ENCODE measurements around the gene ST3GAL5. TPM values are rescaled to one million over a fixed set of nuclear protein-coding genes. Genes with fewer than 3 reads are reported as not detected.

Gene ST3GAL5
- total and polyA plus RNA-seq, 8 donors: 58.4 to 108 (median 93.9) TPM

DNA sequence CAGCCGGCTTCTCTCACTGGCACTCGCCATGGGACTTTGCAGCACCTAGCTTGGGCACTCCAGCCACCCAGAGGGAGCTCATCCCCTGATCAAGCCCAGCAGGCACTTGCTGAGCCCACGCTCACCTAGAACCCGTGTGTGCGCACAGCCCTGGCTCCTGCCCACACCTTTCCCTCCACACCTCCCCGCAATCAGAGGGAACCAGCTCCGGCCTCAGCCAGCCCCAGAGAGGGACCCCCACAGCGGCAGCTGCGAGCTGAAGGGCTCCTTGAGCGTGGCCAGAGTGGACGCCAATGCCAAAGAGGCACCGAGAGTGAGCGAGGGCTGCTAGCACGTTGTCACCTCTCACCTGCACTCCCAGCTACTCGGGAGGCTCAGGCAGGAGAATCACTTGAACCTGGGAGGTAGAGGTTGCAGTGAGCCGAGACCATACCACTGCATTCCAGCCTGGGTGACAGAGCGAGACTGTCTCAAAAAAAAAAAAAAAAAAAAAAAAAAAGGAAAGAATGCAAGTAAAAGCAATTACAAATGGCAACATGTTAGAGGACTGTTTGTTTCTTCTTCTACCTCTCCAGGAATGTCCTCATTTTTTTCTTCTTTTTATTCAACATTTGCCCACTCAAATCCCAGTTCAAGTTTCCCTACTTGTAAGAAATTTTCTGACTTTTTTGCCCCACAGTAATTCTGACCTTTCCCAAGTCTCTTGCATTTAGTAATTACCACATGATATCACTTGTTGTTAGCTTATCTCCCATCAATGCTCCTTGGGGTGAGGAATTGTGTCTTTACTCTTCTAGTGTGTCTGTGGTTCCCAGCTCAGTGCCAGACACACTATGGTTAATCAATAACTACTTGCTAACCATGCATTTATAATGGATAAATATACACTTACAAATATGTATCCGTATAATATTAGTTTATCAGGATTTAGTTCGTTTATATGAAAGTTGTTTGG lies 40.6 kb upstream of the ST3GAL5 start:
- H3K9me3 ChIP-seq: no peaks in the 10 kb centered on the region
- intact Hi-C loops (cut with DNase I): no loop called here
- ATAC-seq (no peak), DNase-seq (no peak)
- H3K36me3 ChIP-seq: no peaks in the 10 kb centered on the region
- peaks cover 0 to 3% of the 10 kb centered on the region in 2 donors for H3K4me1 ChIP-seq
- H3K27ac ChIP-seq: no peak overlapping the region
- TF ChIP-seq, protein P1, sequence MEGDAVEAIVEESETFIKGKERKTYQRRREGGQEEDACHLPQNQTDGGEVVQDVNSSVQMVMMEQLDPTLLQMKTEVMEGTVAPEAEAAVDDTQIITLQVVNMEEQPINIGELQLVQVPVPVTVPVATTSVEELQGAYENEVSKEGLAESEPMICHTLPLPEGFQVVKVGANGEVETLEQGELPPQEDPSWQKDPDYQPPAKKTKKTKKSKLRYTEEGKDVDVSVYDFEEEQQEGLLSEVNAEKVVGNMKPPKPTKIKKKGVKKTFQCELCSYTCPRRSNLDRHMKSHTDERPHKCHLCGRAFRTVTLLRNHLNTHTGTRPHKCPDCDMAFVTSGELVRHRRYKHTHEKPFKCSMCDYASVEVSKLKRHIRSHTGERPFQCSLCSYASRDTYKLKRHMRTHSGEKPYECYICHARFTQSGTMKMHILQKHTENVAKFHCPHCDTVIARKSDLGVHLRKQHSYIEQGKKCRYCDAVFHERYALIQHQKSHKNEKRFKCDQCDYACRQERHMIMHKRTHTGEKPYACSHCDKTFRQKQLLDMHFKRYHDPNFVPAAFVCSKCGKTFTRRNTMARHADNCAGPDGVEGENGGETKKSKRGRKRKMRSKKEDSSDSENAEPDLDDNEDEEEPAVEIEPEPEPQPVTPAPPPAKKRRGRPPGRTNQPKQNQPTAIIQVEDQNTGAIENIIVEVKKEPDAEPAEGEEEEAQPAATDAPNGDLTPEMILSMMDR (IDR thresholded peaks at IDR 0.05): no peak
- H3K27me3 ChIP-seq: no peaks in the 10 kb centered on the region
- no peak overlapping the region for H3K4me3 ChIP-seq

DNA sequence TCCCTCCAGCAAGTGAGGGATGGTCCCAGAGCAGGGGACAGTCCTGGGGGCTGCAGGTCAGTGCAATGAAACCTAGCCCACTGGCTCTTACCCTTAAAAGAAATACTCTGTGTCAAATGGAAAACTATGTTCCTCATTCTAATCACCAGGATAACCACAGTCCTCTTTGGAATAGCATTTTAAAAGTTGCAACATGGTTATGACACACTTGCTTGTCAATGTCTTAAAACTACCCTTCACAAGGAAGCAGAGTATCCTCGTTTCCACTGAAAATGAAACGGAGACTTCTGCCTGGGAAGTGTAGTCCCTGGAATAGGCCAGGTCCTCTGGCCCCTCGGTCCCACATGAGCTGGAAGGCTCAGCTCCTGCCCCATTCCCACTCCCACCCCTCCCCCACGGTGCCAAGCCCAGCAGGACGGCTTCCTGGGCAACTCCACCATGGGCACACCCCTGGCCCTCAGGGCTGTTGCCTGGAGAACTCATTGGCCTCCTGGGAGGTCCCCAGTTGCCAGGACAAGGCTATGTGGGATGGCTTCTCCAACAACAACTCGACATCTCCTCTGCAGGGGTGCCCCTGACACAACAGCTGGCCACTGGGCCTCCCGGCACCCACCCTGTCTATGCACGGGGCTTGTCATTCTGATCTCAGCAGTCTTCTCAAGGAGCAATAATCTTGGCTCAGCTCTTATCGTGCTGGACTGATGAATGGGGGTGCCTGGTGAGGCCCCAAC lies 38.3 kb upstream of the ST3GAL5 start:
- Histone ChIP-seq H3K27ac (no peak overlapping the region), H3K27me3 (no peaks in the 10 kb centered on the region), H3K4me1 (peaks cover 0 to 3% of the 10 kb centered on the region in 2 donors), H3K9me3 (no peaks in the 10 kb centered on the region), H3K36me3 (no peaks in the 10 kb centered on the region), H3K4me3 (no peak overlapping the region)
- TF ChIP-seq, protein P1 (IDR thresholded peaks at IDR 0.05): no peak
- ATAC-seq: no peak
- intact Hi-C loops (cut with DNase I): no loop called here
- no peak for DNase-seq

DNA sequence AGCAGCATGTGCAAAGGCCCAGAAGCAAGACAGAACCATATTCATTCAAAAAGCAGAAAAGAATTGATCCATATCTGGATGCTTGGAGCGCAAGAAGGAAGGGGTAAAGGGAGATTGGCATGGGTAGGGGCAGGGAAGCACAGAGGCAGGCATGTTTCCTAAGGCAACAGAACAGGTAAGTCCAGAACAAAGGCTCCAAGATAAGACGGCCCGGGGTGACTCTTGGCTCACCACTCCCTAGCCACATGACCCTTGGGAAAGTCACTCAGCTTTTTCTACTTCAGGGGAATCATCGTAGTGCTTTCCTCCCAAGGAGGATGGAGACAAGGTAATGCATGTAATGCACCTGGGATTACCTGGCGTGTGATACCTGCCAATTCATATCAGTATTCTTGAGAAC lies 37.7 kb upstream of the ST3GAL5 start:
- Histone ChIP-seq H3K27me3 (no peaks in the 10 kb centered on the region), H3K9me3 (no peaks in the 10 kb centered on the region), H3K36me3 (no peaks in the 10 kb centered on the region), H3K27ac (no peak overlapping the region), H3K4me3 (no peak overlapping the region), H3K4me1 (peaks cover 0 to 3% of the 10 kb centered on the region in 2 donors)
- TF ChIP-seq, protein P1 (IDR thresholded peaks at IDR 0.05): no peak
- no peak for ATAC-seq
- intact Hi-C loops (cut with DNase I): no loop called here
- no peak for DNase-seq

DNA sequence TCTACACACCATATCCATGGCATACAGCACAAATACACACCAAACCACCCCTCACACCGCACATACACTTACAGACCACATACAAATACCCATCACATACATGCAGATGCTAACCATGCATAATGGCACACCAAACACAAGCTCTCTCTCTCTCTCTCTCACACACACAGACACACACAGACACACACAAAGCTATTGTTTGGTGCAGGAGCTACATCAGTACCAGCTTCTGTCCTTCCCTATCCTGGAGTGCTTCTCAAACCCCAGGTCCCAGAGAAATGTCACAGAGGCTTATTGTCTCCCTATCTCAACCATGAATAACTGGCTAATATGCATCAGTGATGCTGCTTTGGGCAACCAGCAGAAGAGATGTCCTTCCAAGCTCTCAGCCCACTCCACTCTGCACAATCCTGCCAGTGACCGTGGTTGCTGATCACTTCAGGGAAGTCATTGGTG lies 36.5 kb upstream of the ST3GAL5 start:
- Histone ChIP-seq H3K9me3 (no peaks in the 10 kb centered on the region), H3K27ac (no peak overlapping the region), H3K4me3 (no peak overlapping the region), H3K36me3 (no peaks in the 10 kb centered on the region), H3K27me3 (no peaks in the 10 kb centered on the region), H3K4me1 (peaks cover 0 to 3% of the 10 kb centered on the region in 2 donors)
- DNase-seq (no peak), ATAC-seq (no peak)
- TF ChIP-seq, protein P1 (IDR thresholded peaks at IDR 0.05): no peak
- intact Hi-C loops (cut with DNase I): no loop called here

DNA sequence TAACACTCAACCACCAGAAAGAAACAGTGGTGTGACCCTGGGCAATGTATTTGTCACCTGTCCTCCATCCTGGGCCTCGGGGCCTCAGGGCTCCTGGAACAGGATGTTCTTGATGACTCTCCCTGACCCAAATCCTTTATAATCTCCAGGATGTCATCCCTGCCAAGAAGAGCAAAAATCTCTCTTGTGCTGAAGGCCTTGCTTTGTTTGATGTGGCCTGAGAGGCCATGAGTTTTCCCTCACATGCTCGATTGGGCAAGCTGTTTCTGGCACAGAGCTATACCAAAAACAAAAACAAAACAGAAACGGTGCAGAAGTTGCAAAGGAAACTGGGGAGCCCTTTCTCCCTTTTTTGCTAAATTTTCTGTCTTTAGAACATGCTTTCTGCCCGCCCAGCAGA lies 35.7 kb upstream of the ST3GAL5 start:
- peaks cover 0 to 3% of the 10 kb centered on the region in 2 donors for H3K4me1 ChIP-seq
- peak; percentile 29 for ATAC-seq
- no peak overlapping the region for H3K27ac ChIP-seq
- H3K4me3 ChIP-seq: no peak overlapping the region
- TF ChIP-seq, protein P1 (IDR thresholded peaks at IDR 0.05): no peak
- no peaks in the 10 kb centered on the region for H3K27me3 ChIP-seq
- H3K9me3 ChIP-seq: no peaks in the 10 kb centered on the region
- peak in 1 of 4 donors; percentile 19 for DNase-seq
- no peaks in the 10 kb centered on the region for H3K36me3 ChIP-seq
- intact Hi-C loops (cut with DNase I): no loop called here
